Lower lobe of right lung (tissue), 2 donors: ENCODE data around the gene LASP1NB.

ENCODE experiments used
- ATAC-seq, 2 donors: fragments of 200-7000 bp; cut with Tn5 transposase; one replicate each; pipeline ENCODE4 v1.9.1; 2020 to 2022; ENCODE audit warnings: mild to moderate bottlenecking in 2 of 2, moderate library complexity in 2 of 2
- DNase-seq: peaks from one replicate; pipeline ENCODE4 v3.0.0-alpha.2; 2020
- H3K27ac ChIP-seq: fragments of 200-600 bp; one replicate; pipeline ENCODE4 v1.8.0; 2022
- H3K27me3 ChIP-seq: fragments of 200-600 bp; one replicate; pipeline ENCODE4 v1.8.0; 2022; ENCODE audit warnings: low read depth
- H3K36me3 ChIP-seq: fragments of 200-600 bp; one replicate; pipeline ENCODE4 v1.8.0; 2022; ENCODE audit warnings: mild to moderate bottlenecking
- H3K4me1 ChIP-seq: fragments of 200-600 bp; one replicate; pipeline ENCODE4 v1.8.0; 2022
- H3K4me3 ChIP-seq: fragments of 200-600 bp; one replicate; pipeline ENCODE4 v1.8.0; 2022; ENCODE audit warnings: mild to moderate bottlenecking
- H3K9me3 ChIP-seq: fragments of 200-600 bp; one replicate; pipeline ENCODE4 v1.8.0; 2022
- intact Hi-C: fragments of 100-400 bp; cut with DNase I; formaldehyde crosslinking; loops from one replicate; pipeline ENCODE4 v1.11.0; 2022
- TF ChIP-seq, protein P1 (sequence below): fragments of 200-600 bp; IDR thresholded peaks from one replicate; pipeline ENCODE4 v1.8.0; 2022; ENCODE audit warnings: antibody characterized with exemption, mild to moderate bottlenecking
- donor health status: DM: no; HTN: yes; CAD: no; lungs with severe emphysema.

LASP1NB gene

DNA sequence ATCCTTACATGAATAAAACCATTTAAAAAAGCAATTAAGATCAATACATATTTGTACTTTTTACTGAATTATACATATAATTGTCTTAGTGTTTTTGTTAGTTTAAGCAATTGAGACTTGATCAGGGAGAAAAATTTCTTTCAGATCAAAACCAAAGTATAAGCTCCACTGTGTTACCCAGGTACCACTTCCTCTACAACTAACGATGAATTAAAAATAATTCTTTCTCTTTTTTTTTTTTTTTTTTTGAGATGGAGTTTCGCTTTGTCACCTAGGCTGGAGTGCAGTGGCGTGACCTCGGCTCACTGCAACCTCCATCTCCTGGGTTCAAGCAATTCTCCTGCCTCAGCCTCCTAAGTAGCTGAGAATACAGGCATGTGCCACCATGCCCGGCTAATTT lies 35.0 kb downstream of the LASP1NB start:
- H3K36me3 ChIP-seq, result no peaks in the 10 kb centered on the region
- TF ChIP-seq, protein P1, sequence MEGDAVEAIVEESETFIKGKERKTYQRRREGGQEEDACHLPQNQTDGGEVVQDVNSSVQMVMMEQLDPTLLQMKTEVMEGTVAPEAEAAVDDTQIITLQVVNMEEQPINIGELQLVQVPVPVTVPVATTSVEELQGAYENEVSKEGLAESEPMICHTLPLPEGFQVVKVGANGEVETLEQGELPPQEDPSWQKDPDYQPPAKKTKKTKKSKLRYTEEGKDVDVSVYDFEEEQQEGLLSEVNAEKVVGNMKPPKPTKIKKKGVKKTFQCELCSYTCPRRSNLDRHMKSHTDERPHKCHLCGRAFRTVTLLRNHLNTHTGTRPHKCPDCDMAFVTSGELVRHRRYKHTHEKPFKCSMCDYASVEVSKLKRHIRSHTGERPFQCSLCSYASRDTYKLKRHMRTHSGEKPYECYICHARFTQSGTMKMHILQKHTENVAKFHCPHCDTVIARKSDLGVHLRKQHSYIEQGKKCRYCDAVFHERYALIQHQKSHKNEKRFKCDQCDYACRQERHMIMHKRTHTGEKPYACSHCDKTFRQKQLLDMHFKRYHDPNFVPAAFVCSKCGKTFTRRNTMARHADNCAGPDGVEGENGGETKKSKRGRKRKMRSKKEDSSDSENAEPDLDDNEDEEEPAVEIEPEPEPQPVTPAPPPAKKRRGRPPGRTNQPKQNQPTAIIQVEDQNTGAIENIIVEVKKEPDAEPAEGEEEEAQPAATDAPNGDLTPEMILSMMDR, result no peak
- H3K27ac ChIP-seq, result no peak overlapping the region
- DNase-seq (no peak), ATAC-seq (no peak)
- intact Hi-C loops, result no loop called here
- no peaks in the 10 kb centered on the region for H3K9me3 ChIP-seq
- no peaks in the 10 kb centered on the region for H3K4me1 ChIP-seq
- H3K4me3 ChIP-seq, result no peak overlapping the region
- no peaks in the 10 kb centered on the region for H3K27me3 ChIP-seq

DNA sequence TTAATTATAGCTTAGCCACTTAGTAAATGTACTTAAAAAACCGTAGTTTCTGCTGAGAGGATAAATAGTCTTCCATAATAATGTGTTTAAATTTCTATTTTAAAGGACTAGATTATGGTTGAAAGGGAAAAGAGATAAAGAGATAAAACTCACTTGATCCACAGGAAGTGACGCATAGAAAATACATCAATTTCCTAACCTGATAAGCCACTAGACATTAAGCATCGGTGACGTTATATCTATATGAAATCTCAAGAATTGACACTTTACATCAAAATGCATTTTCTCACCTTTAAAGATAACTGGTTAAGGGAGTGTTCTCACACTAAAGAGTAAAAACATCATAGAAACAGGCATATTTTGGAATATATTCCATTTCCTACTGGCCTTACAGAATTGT lies 36.0 kb downstream of the LASP1NB start:
- no peaks in the 10 kb centered on the region for H3K4me1 ChIP-seq
- H3K9me3 ChIP-seq, result no peaks in the 10 kb centered on the region
- intact Hi-C loops, result no loop called here
- no peak for ATAC-seq
- no peaks in the 10 kb centered on the region for H3K27me3 ChIP-seq
- no peak overlapping the region for H3K4me3 ChIP-seq
- DNase-seq, result no peak
- H3K27ac ChIP-seq, result no peak overlapping the region
- no peaks in the 10 kb centered on the region for H3K36me3 ChIP-seq
- TF ChIP-seq, protein P1, result no peak

DNA sequence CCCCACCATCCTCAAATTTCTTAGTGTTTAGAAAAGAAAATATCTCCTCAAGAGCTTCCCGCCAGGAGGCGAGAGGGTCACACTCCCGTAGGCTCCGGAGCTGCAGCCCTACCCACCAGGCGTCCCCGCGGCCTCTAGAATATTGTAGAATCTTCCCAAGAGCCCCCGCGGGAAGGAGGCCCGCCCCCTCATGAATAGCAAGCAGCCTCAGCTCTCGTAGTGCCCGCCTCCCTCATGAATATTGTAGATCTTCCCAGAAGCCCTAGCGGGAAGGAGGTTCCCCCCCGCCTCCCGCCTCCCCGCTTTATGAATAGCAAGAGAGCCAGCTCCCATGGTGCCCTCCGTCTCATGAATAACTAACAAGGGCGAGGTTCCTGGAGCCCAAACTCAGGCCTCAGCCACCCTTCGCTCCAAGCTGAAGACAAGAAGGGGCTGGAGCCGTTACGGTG lies 41.9 kb downstream of the LASP1NB start, which contains the start of gene FBXO47:
TSS of gene FBXO47 (minus strand) at position 114 of the 449 bp plus-strand sequence. CDS start 4,378 bp downstream, outside the sequence.
- Histone ChIP-seq H3K9me3 (no peaks in the 10 kb centered on the region), H3K36me3 (no peaks in the 10 kb centered on the region), H3K4me1 (no peaks in the 10 kb centered on the region), H3K27ac (peak within 1 kb of the TSS; percentile 78), H3K27me3 (no peaks in the 10 kb centered on the region), H3K4me3 (peak within 1 kb of the TSS; percentile 48)
- ATAC-seq, result peak; percentile 98 to 99
- intact Hi-C loops, result no loop called here
- peak; percentile 97 for DNase-seq
- TF ChIP-seq, protein P1, result peak; percentile 28

DNA sequence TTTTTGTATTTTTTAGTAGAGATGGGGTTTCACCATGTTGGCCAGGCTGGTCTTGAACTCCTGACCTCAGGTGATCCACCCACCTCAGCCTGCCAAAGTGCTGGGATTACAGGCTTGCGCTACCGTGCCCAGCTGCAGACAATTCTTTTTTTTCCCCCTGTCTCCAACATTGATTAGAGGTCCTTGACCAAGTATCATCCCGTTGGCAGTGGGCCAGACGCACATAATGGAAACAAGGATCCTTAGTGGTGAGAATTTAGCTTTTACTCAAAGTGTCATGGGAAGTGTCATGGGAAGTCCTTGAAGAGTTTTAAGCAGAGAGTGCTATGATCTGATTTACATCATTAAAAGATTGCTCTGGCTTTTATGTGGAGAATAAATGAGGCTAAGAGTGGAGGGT lies 43.9 kb downstream of the LASP1NB start:
- no peaks in the 10 kb centered on the region for H3K4me1 ChIP-seq
- no peak overlapping the region for H3K27ac ChIP-seq
- TF ChIP-seq, protein P1, result no peak
- DNase-seq (no peak), ATAC-seq (no peak)
- H3K27me3 ChIP-seq, result no peaks in the 10 kb centered on the region
- H3K4me3 ChIP-seq, result no peak overlapping the region
- no peaks in the 10 kb centered on the region for H3K36me3 ChIP-seq
- intact Hi-C loops, result no loop called here
- H3K9me3 ChIP-seq, result no peaks in the 10 kb centered on the region

DNA sequence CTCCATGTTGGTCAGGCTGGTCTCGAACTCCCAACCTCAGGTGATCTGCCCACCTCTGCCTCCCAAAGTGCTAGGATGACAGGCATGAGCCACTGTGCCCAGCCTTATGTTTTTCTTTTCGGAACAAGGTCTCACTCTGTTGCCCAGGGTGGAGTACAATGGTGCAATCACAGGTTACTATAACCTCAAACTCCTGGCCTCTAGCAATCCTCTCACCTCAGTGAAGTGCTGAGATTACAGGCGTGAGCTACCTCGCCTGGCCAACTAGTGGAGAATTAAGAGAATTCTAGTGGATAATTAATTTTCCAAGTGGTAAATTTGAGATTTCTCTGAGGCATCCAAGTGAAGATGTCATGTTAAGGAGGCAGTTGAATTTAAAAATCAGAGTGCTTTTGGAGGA lies 44.7 kb downstream of the LASP1NB start:
- peak; percentile 26 to 37 for ATAC-seq
- intact Hi-C loops, result no loop called here

More for the DNA sequence above, 44.7 kb downstream of the LASP1NB start:
- TF ChIP-seq, protein P1, result no peak
- H3K9me3 ChIP-seq, result no peaks in the 10 kb centered on the region
- no peaks in the 10 kb centered on the region for H3K4me1 ChIP-seq
- no peaks in the 10 kb centered on the region for H3K27me3 ChIP-seq
- DNase-seq, result no peak
- no peak overlapping the region for H3K27ac ChIP-seq
- no peaks in the 10 kb centered on the region for H3K36me3 ChIP-seq
- no peak overlapping the region for H3K4me3 ChIP-seq
